ENCODE results near the gene WRNIP1.

DNA sequence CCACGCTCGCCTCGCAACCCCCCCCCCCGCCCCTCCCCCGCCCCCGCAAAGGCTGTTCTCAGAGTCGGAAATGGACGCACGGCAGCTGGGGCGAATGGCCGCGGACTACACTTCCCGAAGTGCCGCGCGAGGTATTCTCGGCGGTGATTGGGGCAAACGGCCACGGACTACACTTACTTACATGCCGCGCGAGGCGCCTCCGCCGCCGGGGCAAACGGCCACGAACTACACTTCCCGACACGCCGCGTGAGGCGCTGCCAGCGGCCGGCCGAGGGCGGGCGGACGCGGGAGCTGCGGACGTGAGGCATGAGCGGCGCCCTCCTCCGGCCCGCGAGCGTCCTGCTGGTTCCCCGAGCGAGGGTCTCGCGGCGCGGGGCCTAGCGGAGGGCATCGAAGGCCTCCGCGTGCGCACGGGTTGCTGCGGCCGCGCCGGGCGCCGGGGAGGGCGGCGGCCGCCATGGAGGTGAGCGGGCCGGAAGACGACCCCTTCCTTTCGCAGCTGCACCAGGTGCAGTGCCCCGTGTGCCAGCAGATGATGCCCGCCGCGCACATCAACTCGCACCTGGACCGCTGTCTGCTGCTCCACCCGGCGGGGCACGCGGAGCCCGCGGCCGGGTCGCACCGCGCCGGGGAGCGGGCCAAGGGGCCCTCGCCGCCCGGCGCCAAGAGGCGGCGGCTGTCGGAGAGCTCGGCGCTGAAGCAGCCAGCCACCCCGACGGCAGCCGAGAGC is at the start of gene WRNIP1:
- TF ChIP-seq, protein P1, sequence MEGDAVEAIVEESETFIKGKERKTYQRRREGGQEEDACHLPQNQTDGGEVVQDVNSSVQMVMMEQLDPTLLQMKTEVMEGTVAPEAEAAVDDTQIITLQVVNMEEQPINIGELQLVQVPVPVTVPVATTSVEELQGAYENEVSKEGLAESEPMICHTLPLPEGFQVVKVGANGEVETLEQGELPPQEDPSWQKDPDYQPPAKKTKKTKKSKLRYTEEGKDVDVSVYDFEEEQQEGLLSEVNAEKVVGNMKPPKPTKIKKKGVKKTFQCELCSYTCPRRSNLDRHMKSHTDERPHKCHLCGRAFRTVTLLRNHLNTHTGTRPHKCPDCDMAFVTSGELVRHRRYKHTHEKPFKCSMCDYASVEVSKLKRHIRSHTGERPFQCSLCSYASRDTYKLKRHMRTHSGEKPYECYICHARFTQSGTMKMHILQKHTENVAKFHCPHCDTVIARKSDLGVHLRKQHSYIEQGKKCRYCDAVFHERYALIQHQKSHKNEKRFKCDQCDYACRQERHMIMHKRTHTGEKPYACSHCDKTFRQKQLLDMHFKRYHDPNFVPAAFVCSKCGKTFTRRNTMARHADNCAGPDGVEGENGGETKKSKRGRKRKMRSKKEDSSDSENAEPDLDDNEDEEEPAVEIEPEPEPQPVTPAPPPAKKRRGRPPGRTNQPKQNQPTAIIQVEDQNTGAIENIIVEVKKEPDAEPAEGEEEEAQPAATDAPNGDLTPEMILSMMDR (IDR thresholded peaks at IDR 0.05): peak in 5 of 6 experiments; percentile 25 to 85 (median 65)
- TF ChIP-seq POLR2A (IDR thresholded peaks at IDR 0.05): peak; percentile 79 to 91
